Activated T-helper 1 cell treated with Interleukin-2 at 50 U/mL for 16 hours (primary cell): ENCODE data around the gene P2RY2.

ENCODE experiments used
- DNase-seq: peaks from one replicate; pipeline ENCODE4 v3.0.0-alpha.2; 2020; ENCODE audit warnings: low read depth

The P2RY2 gene

GRCh38 chr11:73244589-73245240 is 26.6 kb downstream of the P2RY2 start:
- no peak for DNase-seq

GRCh38 chr11:73245461-73245860 is 27.4 kb downstream of the P2RY2 start:
- DNase-seq = no peak

DNA sequence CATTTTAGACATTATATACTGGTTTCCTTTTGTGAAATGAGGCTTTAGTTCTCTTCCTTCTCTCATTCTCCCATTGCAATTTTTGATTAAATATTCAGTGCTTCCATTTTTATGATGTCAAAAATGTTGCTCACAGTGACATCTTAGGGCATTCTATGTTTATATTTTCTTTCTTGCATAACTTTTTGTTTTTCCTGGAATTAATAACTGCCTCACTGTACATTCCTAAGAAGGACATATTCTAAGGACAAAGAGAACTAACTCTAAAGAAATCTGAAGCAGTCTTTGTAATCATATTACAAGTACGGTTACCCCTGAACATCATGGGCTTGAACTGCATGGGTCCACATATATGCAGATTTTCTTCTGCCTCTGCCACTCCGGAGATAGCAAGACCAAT is 28.2 kb downstream of the P2RY2 start:
- no peak for DNase-seq

DNA sequence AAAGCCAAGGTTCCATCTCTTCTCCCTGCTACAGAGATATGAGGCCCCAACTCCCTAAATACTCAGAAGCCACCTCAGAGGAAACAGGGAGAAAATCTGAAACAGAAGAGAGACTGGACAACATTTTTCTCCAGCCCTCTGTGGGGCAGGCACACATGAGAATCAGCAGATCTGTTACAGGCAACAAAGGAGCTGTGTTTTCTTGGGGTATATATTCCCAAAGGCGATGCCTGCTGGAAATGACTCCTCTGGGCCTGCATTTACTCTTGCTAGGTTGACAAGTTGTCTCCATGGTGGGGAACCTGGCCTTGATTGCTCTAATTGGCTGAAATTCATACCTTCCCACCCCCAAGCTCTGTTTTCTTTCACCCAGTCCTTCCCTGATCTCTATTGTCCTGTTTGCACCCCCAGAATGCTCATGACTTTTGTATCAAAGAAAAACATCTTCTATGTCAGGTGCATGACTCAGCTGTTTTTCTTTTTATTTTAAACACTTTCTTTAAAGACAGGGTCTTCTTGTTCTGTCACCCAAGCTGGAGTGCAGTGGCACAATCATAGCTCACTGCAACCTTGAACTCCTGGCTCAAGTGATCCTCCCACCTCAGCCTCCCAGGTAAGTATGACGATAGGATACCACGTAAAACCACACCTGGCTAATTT is 30.6 kb downstream of the P2RY2 start:
- no peak for DNase-seq

DNA sequence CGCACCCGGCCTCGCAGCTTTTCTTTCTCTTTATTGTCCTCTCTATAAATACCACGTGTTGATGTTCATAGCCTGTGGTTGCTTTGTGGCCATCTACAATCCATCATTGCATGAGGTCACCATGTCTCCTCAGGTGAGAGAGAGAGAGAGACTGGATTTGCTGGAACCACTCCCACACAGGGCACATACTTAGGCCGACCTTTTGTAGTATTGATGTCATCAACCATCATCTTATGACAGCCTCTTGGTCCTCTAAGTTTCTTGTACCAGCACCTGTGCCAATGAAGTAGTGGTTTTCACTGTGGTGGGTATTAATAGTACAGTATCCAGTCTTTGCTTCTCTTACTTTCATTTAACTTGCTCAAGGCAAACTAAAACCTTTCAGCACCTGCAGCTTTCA is 31.2 kb downstream of the P2RY2 start:
- DNase-seq = no peak

- DNase-seq = no peak
Observed at GRCh38 chr11:73249853-73250783, 32.0 kb downstream of the P2RY2 start.

- DNase-seq = no peak
Observed at GRCh38 chr11:73252577-73253191, 34.6 kb downstream of the P2RY2 start.

- no peak for DNase-seq
Observed at GRCh38 chr11:73257342-73258103, 39.4 kb downstream of the P2RY2 start.

- DNase-seq = no peak
Observed at GRCh38 chr11:73258104-73259035, 40.3 kb downstream of the P2RY2 start.

- no peak for DNase-seq
Observed at GRCh38 chr11:73259406-73260126, 41.5 kb downstream of the P2RY2 start.

DNA sequence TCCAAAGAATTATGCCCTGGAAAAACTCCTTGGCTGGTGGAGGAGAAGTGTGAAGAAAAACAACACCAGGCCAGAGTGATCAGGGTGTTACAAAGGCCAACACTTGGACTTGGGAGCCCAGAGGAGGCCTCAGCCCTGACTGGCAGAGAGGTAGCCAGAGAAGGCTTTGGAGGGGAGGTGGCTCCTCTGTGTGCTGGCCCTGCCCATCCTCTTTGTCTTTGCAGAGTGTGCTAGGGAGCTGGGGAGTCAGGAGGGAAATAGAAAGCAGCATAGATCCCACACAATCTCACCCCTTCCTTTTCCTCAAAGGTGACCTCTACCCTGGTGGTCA is 42.0 kb downstream of the P2RY2 start:
- no peak for DNase-seq

GRCh38 chr11:73262851-73263495 is 44.9 kb downstream of the P2RY2 start:
- DNase-seq = no peak

DNA sequence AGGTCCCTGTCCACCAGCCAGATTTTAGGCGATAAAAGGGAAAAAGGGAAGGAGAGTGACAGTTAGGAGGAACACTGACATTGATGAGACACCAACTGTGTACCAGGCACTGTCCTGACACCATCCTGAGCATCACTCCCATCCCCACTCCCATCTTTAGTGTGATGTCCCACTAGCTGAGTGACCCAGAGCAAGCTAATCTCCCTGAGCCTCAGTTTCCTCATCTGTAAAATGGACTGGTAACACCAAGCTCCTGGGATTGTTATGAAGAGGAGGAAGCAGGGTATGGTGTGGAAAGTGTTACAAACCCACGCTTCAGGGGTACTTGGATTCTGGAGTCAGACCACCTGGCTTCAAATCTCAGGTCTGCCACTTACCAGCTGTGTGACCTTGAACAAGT is 45.6 kb downstream of the P2RY2 start:
- DNase-seq = no peak

GRCh38 chr11:73265278-73265810 is 47.3 kb downstream of the P2RY2 start:
- DNase-seq = no peak

DNA sequence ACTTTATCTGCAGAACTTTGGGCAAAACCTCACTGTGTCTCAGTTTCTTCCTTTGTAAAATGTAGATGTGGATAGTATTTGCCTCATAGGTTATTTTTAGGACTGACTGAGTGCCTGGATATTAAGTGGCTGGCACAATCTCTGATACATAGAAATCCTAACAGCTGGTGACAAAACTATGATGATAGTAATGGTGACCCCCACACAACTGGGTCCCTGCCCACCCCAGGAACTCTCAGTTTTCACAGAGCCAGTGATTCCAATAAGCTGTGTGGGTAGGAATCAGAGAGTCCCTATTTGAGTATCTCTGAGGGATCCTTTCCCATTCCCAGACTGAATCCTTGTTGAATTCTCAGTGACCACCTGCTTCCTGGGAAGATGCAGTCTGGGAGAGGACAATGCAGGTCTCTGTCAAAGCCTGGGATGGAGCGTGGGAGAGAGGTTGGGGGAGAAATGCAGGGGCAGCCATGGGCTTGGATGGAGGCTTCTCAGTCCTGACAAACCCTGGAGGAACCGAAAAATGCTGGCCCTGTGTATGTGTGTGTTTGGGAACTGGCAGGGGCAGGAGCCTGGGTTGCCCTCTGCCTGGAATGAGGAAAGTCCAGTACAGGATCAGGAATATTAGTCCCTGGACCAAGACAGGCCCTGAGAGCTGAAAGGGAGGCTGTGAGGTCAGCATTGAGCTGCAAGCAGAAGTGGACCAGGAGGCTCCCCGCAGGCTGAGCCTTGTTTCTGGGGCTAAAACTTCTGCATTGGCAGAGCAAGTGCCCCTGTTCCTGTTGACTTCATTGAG is 48.0 kb downstream of the P2RY2 start:
- DNase-seq = no peak

DNA sequence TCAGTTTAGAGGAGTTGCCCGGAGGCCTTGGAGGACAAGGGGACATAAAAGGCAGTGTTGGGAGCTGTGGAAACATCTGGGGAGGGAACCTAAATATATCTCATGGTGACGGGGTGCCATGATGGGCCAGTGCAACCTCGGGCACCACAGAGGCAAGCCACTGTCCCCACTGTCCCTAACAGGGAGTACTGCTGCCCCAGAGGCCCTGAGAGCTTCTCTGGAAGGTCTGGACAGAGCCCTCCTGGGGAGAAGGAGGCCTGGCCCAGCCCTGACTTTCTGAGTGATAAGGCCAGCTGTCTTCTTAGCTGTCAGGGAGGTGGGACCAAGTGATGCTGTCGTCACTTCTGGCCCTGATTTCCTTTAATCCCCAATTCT is 48.6 kb downstream of the P2RY2 start:
- DNase-seq = no peak

- no peak for DNase-seq
Observed at GRCh38 chr11:73267122-73267846, 49.2 kb downstream of the P2RY2 start.
